H1 (cell line): ENCODE data around the gene FAM53B. TPM values are rescaled to one million over a fixed set of nuclear protein-coding genes. Genes with fewer than 3 reads are reported as not detected.

Experiments used
- CTCF ChIA-PET: fragments of 300-600 bp; sonication (Branson Sonifier 250); formaldehyde crosslinking; loops from one replicate; lab custom pipeline; 2021; ENCODE audit not compliant: partially characterized antibody; lab: Charles Lee
- POLR2A ChIA-PET: fragments of 300-600 bp; sonication (Branson Sonifier 250); formaldehyde crosslinking; loops from one replicate; lab custom pipeline; 2021; ENCODE audit warnings: inconsistent platforms; ENCODE audit not compliant: partially characterized antibody; lab: Charles Lee
- DNase-seq, 2 experiments: peaks; one replicate each; pipeline versions ENCODE4 v3.0.0 to v3.0.0-alpha.2; 2010 to 2022; ENCODE audit warnings: low spot score in 2 of 2, low read depth in 1 of 2, mixed read lengths in 1 of 2
- FAIRE-seq: peaks from 2 replicates; lab custom pipeline; 2011; peaks lifted over from hg19 to GRCh38; lab: Jason Lieb, UNC
- H2AFZ ChIP-seq: 2 replicates; pipeline ENCODE4 v1.8.1; 2012; ENCODE audit warnings: low read length, inconsistent platforms
- H2AK5ac ChIP-seq: 2 replicates; pipeline ENCODE4 v1.6.1; 2013; ENCODE audit warnings: low read depth, low read length
- H2BK120ac ChIP-seq: replicated peaks from 2 replicates; pipeline ENCODE3; 2013; ENCODE audit warnings: low read depth, low read length, inconsistent platforms
- H2BK12ac ChIP-seq: 2 replicates; pipeline ENCODE4 v1.6.1; 2013; ENCODE audit warnings: low read depth, low read length
- H2BK15ac ChIP-seq: 2 replicates; pipeline ENCODE4 v1.6.1; 2013; ENCODE audit warnings: low read length
- H2BK20ac ChIP-seq: 2 replicates; pipeline ENCODE4 v1.6.1; 2013; ENCODE audit warnings: low read length
- H2BK5ac ChIP-seq: 2 replicates; pipeline ENCODE4 v1.6.1; 2013; ENCODE audit warnings: low read depth, low read length
- H3K14ac ChIP-seq: 2 replicates; pipeline ENCODE4 v1.6.1; 2013; ENCODE audit warnings: inconsistent platforms; ENCODE audit not compliant: insufficient read length
- H3K18ac ChIP-seq: 2 replicates; pipeline ENCODE4 v1.6.1; 2013; ENCODE audit warnings: low read length; ENCODE audit errors: extremely low read depth
- H3K23ac ChIP-seq: 2 replicates; pipeline ENCODE4 v1.6.1; 2013; ENCODE audit warnings: inconsistent platforms; ENCODE audit not compliant: insufficient read length
- H3K23me2 ChIP-seq: 2 replicates; pipeline ENCODE4 v1.6.1; 2013; ENCODE audit warnings: low read depth, low read length
- H3K27ac ChIP-seq: 2 replicates; pipeline ENCODE4 v1.6.1; 2011; ENCODE audit warnings: low read depth, low read length, inconsistent platforms
- H3K27me3 ChIP-seq, 4 experiments: replicated peaks in 1 of 4; 1 replicate in 1 of 4; 2 replicates in 3 of 4; pipeline versions ENCODE4 v1.6.1 to v1.8.1; 2011 to 2013; ENCODE audit warnings: low read length in 3 of 4, mild to moderate bottlenecking in 3 of 4, inconsistent platforms in 2 of 4, mixed read lengths in 2 of 4, moderate library complexity in 1 of 4; ENCODE audit not compliant: control insufficient read depth in 3 of 4, insufficient read depth in 3 of 4; ENCODE audit errors: extremely low read depth in 1 of 4
- H3K36me3 ChIP-seq, 4 experiments: 2 replicates each; pipeline versions ENCODE4 v1.6.1 to v1.8.1; 2011 to 2013; ENCODE audit warnings: mild to moderate bottlenecking in 4 of 4, low read length in 3 of 4, moderate library complexity in 2 of 4, control low read depth in 1 of 4, inconsistent platforms in 1 of 4; ENCODE audit not compliant: insufficient read depth in 4 of 4, control insufficient read depth in 2 of 4
- H3K4ac ChIP-seq: replicated peaks from 2 replicates; pipeline ENCODE3; 2013; ENCODE audit warnings: low read length, low read depth, mixed read lengths, inconsistent platforms; ENCODE audit not compliant: insufficient read length
- H3K4me1 ChIP-seq, 4 experiments: replicated peaks in 1 of 4; 1 replicate in 1 of 4; 2 replicates in 3 of 4; pipeline versions ENCODE4 v1.6.1 to v1.8.1; 2011 to 2013; ENCODE audit warnings: low read length in 3 of 4, inconsistent platforms in 2 of 4, mixed read lengths in 1 of 4; ENCODE audit not compliant: insufficient read depth in 4 of 4, control insufficient read depth in 3 of 4
- H3K4me2 ChIP-seq, 2 experiments: 2 replicates each; pipeline versions ENCODE4 v1.6.1 to v1.8.1; 2011 to 2013; ENCODE audit warnings: low read depth in 2 of 2, low read length in 2 of 2, control low read depth in 1 of 2, inconsistent platforms in 1 of 2, mild to moderate bottlenecking in 1 of 2; ENCODE audit not compliant: insufficient read depth in 1 of 2
- H3K4me3 ChIP-seq, 4 experiments: fragments of 200-600, 300-600 bp in 1 of 4; sonication (generic), shearing (Covaris generic), sonication (Bioruptor Twin) in 1 of 4; 2 replicates each; pipeline versions ENCODE4 v1.5.1 to v1.8.1; 2011 to 2016; ENCODE audit warnings: low read length in 4 of 4, low read depth in 3 of 4, control low read depth in 2 of 4, inconsistent platforms in 2 of 4, mild to moderate bottlenecking in 2 of 4, mixed read lengths in 1 of 4, moderate library complexity in 1 of 4; ENCODE audit not compliant: insufficient read depth in 2 of 4; ENCODE audit errors: extremely low read depth in 1 of 4
- H3K56ac ChIP-seq: replicated peaks from 2 replicates; pipeline ENCODE3; 2013; ENCODE audit warnings: low read depth, mild to moderate bottlenecking, mixed read lengths, low read length, inconsistent platforms; ENCODE audit not compliant: insufficient read length
- H3K79me1 ChIP-seq: 2 replicates; pipeline ENCODE4 v1.6.1; 2013; ENCODE audit warnings: low read depth, low read length, control low read depth
- H3K79me2 ChIP-seq, 2 experiments: 2 replicates each; pipeline versions ENCODE4 v1.6.1 to v1.8.1; 2012 to 2013; ENCODE audit warnings: low read length in 2 of 2, mild to moderate bottlenecking in 2 of 2, inconsistent platforms in 1 of 2; ENCODE audit not compliant: insufficient read depth in 2 of 2, control insufficient read depth in 1 of 2
- H3K9ac ChIP-seq, 4 experiments: replicated peaks in 1 of 4; 1 replicate in 1 of 4; 2 replicates in 3 of 4; pipeline versions ENCODE4 v1.6.1 to v1.8.1; 2011 to 2013; ENCODE audit warnings: low read depth in 3 of 4, low read length in 3 of 4, control low read depth in 2 of 4, mild to moderate bottlenecking in 2 of 4, moderate library complexity in 2 of 4, inconsistent platforms in 1 of 4; ENCODE audit errors: extremely low read depth in 1 of 4
- H3K9me3 ChIP-seq, 2 experiments: 2 replicates each; pipeline versions ENCODE4 v1.6.1 to v1.8.1; 2012 to 2013; ENCODE audit warnings: mild to moderate bottlenecking in 2 of 2, moderate library complexity in 2 of 2, control low read depth in 1 of 2, inconsistent platforms in 1 of 2, low read depth in 1 of 2, low read length in 1 of 2, mixed read lengths in 1 of 2; ENCODE audit not compliant: insufficient read depth in 2 of 2
- H4K20me1 ChIP-seq, 2 experiments: replicated peaks in 1 of 2; 2 replicates each; pipeline versions ENCODE3 to v1.8.1; 2011 to 2013; ENCODE audit warnings: inconsistent platforms in 2 of 2, low read length in 2 of 2, mild to moderate bottlenecking in 1 of 2; ENCODE audit not compliant: insufficient read depth in 2 of 2, control insufficient read depth in 1 of 2
- H4K5ac ChIP-seq: 2 replicates; pipeline ENCODE4 v1.6.1; 2013; ENCODE audit warnings: low read length, low read depth, mixed read lengths, inconsistent platforms; ENCODE audit not compliant: insufficient read length
- H4K8ac ChIP-seq: 2 replicates; pipeline ENCODE4 v1.8.0; 2013; ENCODE audit warnings: mild to moderate bottlenecking, moderate library complexity, low read length, inconsistent platforms; ENCODE audit not compliant: insufficient read depth; ENCODE audit errors: extremely low read depth
- H4K91ac ChIP-seq: replicated peaks from 2 replicates; pipeline ENCODE3; 2013; ENCODE audit warnings: low read length, mixed read lengths, inconsistent platforms; ENCODE audit not compliant: insufficient read length
- EZH2 ChIP-seq: fragments of 200-600 bp; sonication (generic); IDR thresholded peaks from 2 replicates; pipeline ENCODE4 v1.7.1; 2012; ENCODE audit warnings: low read depth, mild to moderate bottlenecking, moderate library complexity, low read length, inconsistent platforms; ENCODE audit not compliant: severe bottlenecking
- WGBS, 2 experiments: shearing (Covaris generic) in 1 of 2; methylation state at CpG; one replicate each; pipeline versions ENCODE4 v1.1.6 to v1.1.7; 2013 to 2015; ENCODE audit warnings: low lambda C conversion rate in 2 of 2, mixed read lengths in 2 of 2, inconsistent platforms in 1 of 2, low coverage in 1 of 2, missing lambda C conversion rate in 1 of 2; ENCODE audit not compliant: insufficient replicate concordance in 2 of 2, insufficient coverage in 1 of 2, insufficient read length in 1 of 2; ENCODE audit errors: extremely low coverage in 1 of 2, missing lambda C conversion rate in 1 of 2; 5-methylcytosine and 5-hydroxymethylcytosine counted together
- polyA plus RNA-seq, 7 experiments: library from polyadenylated mRNA; depleted of rRNA in 3 of 7; stranded (reverse) in 5 of 7; unstranded in 2 of 7; fragments of >200 nt in 5 of 7; fragments of 200-250 nt in 2 of 7; gene quantifications; 1 replicate in 5 of 7; 2 replicates in 1 of 7; 4 replicates in 1 of 7; pipeline versions ENCODE4 v1.2.1 to v1.2.3, GENCODE V29; 2011 to 2013; ENCODE audit warnings: missing spikeins in 2 of 7, mixed read lengths in 2 of 7
- total RNA-seq: library from RNA; stranded (reverse); fragmentation: NEBNext Ultra II Directional; extraction: Animal tissue kit (Norgen Biotek cat#: 25700); gene quantifications from 2 replicates; pipeline ENCODE4 v1.2.1, GENCODE V29; 2021

Gene FAM53B
- total and polyA plus RNA-seq, 2 of the 8 experiments (the other 6 are each of a cell fraction or from before 2014, with no cell fraction given): 5.3 to 14.4 TPM

DNA sequence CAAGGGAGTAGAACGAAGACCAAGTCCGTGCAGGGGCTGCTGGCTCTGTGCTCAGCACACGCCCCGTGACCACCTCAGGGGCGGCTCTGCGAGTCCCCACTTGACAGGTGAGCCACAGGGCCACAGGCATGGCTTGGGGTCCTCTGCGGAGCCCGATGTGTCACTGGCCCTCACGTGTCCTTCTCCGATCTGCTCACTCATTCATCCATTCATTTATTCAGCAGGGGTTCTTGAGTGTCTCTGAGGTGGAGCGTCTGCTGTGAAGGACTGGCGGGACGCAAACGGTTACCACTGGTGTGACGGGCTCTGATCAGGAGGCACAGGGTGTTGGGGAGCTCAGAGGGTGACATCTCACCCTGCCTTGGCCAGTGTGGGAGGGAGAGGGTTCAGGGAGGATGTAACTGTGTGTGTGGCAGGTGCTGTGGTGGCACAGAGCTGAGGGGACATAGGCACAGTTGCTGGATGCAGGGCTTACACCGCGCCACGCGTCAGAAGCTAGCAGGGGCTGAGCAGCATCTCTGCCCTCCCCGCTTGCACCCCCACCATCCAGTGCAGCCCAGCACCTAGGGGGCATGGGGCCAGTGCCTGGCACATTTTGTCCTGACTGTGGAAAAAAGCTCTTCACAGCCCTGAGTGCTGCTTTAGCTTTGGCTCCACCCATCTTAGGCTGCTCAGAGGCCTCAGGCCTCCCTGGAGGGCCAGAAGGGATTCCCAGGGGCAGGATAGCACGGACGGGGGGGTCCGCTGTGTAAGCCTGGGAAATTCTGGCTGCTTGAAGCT, 165.8 kb downstream of the FAM53B start:
- no peak overlapping the region for H4K91ac ChIP-seq
- no peak overlapping the region for H3K23ac ChIP-seq
- no peak for FAIRE-seq
- H3K36me3 ChIP-seq: no peaks in the 10 kb centered on the region
- no peak overlapping the region; the same call in 1 of the 2 replicates for H4K8ac ChIP-seq
- H2BK120ac ChIP-seq: no peak overlapping the region
- 0 out of 4 replicates have a peak, but pooled peaks cover 0 to 7% of the 10 kb centered on the region in 2 experiments for H3K9me3 ChIP-seq
- H3K4ac ChIP-seq: no peak overlapping the region
- no peak overlapping the region for H3K14ac ChIP-seq
- no peak overlapping the region for H2BK12ac ChIP-seq
- H3K23me2 ChIP-seq: no peaks in the 10 kb centered on the region
- no peak overlapping the region for H3K4me2 ChIP-seq
- ChIA-PET CTCF (interaction anchor here (0.5 to 1.9 kb wide), 7 partner anchors 8 to 178 kb away, joined by 3 to 5 read pairs (median 3); no protein-coding TSS in a partner anchor), POLR2A (no interaction called here)
- H3K27ac ChIP-seq: no peak overlapping the region
- H2BK20ac ChIP-seq: no peak overlapping the region
- DNase-seq: no peak
- H4K20me1 ChIP-seq: peaks cover 2 to 7% of the 10 kb centered on the region in 2 experiments
- no peak overlapping the region for H3K56ac ChIP-seq
- H2AK5ac ChIP-seq: 0 out of 2 replicates have a peak overlapping the region, but pooled peaks have one; percentile 40
- no peaks in the 10 kb centered on the region for H3K4me1 ChIP-seq
- no peak overlapping the region for H3K4me3 ChIP-seq
- no peak overlapping the region for H2AFZ ChIP-seq
- no peaks in the 10 kb centered on the region for H3K27me3 ChIP-seq
- WGBS, 2 experiments: 90% methylated on average over 22 of the region's 23 CpGs; no CpG with 5 or more reads in 1 of the 2 experiments
- H3K9ac ChIP-seq: no peak overlapping the region
- H4K5ac ChIP-seq: no peak overlapping the region
- H2BK15ac ChIP-seq: peak overlapping the region; percentile 16; the same call in 1 of the 2 replicates
- H3K18ac ChIP-seq: no peak overlapping the region; the same call in 1 of the 2 replicates
- H3K79me1 ChIP-seq: no peaks in the 10 kb centered on the region; the same call in 1 of the 2 replicates
- H2BK5ac ChIP-seq: no peak overlapping the region; the same call in 1 of the 2 replicates
- H3K79me2 ChIP-seq: no peaks in the 10 kb centered on the region
- no peak for TF ChIP-seq EZH2
